HG03039 (cell line): Measurements from ENCODE around the gene EMILIN2.
"Not testable (repeated sequence)": the region's sequence is repeated elsewhere in the genome, so short reads cannot be mapped to it uniquely, and the experiment has no call there.

Experiments
- ATAC-seq: cut with Tn5 transposase; IDR thresholded peaks from one replicate; pipeline ENCODE4 v1.9.1; 2021; ENCODE audit warnings: mild to moderate bottlenecking, moderate library complexity; ENCODE audit not compliant: unreplicated experiment

EMILIN2 gene

GRCh38 chr18:2913398-2914005 lies 66.7 kb downstream of the EMILIN2 start:
- ATAC-seq: no peak

GRCh38 chr18:2914185-2914880 lies 67.5 kb downstream of the EMILIN2 start:
- no peak for ATAC-seq

GRCh38 chr18:2914881-2915240 lies 68.1 kb downstream of the EMILIN2 start:
- no peak for ATAC-seq

GRCh38 chr18:2915486-2915885 lies 68.7 kb downstream of the EMILIN2 start:
- not testable (repeated sequence) for ATAC-seq

- ATAC-seq: no peak
Observed at GRCh38 chr18:2916184-2916583, 69.4 kb downstream of the EMILIN2 start.

- ATAC-seq: no peak
Observed at GRCh38 chr18:2917259-2918047, 70.6 kb downstream of the EMILIN2 start.

GRCh38 chr18:2918761-2919550 lies 72.2 kb downstream of the EMILIN2 start:
- no peak for ATAC-seq

- ATAC-seq: no peak
Observed at GRCh38 chr18:2919600-2919999, 72.8 kb downstream of the EMILIN2 start.

GRCh38 chr18:2920027-2920426 lies 73.2 kb downstream of the EMILIN2 start:
- no peak for ATAC-seq

GRCh38 chr18:2920546-2921343 lies 73.9 kb downstream of the EMILIN2 start:
- no peak for ATAC-seq

GRCh38 chr18:2921778-2922177 lies 75.0 kb downstream of the EMILIN2 start:
- ATAC-seq: no peak

GRCh38 chr18:2923464-2923863 lies 76.7 kb downstream of the EMILIN2 start:
- no peak for ATAC-seq

- ATAC-seq: no peak
Observed at GRCh38 chr18:2924920-2925319, 78.1 kb downstream of the EMILIN2 start.

GRCh38 chr18:2926528-2926927 lies 79.7 kb downstream of the EMILIN2 start:
- no peak for ATAC-seq

- no peak for ATAC-seq
Observed at GRCh38 chr18:2927745-2928144, 80.9 kb downstream of the EMILIN2 start.

GRCh38 chr18:2932247-2933181 lies 85.7 kb downstream of the EMILIN2 start:
- ATAC-seq: no peak

- ATAC-seq: no peak
Observed at GRCh38 chr18:2933995-2934394, 87.2 kb downstream of the EMILIN2 start.

- no peak for ATAC-seq
Observed at GRCh38 chr18:2935438-2936192, 88.8 kb downstream of the EMILIN2 start.

GRCh38 chr18:2939317-2939716 lies 92.5 kb downstream of the EMILIN2 start:
- no peak for ATAC-seq
